Immature natural killer cell (primary cell): Measurements from ENCODE around the gene ZNF660. TPM values are rescaled to one million over a fixed set of nuclear protein-coding genes. Genes with fewer than 3 reads are reported as not detected.

ENCODE experiments used
- DNase-seq, 3 donors: peaks; one replicate each; pipeline ENCODE4 v3.0.0; 2022; ENCODE audit warnings: mixed read lengths in 1 of 3
- H3K27ac Mint-ChIP-seq, 6 donors: one replicate each; pipeline ENCODE4 v1.8.0; 2020; ENCODE audit warnings: mixed read lengths in 6 of 6, mild to moderate bottlenecking in 5 of 6, inconsistent platforms in 4 of 6, moderate library complexity in 3 of 6
- H3K27me3 Mint-ChIP-seq, 3 donors: one replicate each; pipeline ENCODE4 v1.8.0; 2020 to 2021; ENCODE audit warnings: low read depth in 3 of 3, mild to moderate bottlenecking in 3 of 3, mixed read lengths in 3 of 3, moderate library complexity in 3 of 3, inconsistent platforms in 1 of 3
- H3K36me3 Mint-ChIP-seq, 3 donors: one replicate each; pipeline ENCODE4 v1.8.0; 2020; ENCODE audit warnings: mixed read lengths in 3 of 3, inconsistent platforms in 2 of 3, mild to moderate bottlenecking in 2 of 3
- H3K4me1 Mint-ChIP-seq, 2 donors: one replicate each; pipeline ENCODE4 v1.8.0; 2020; ENCODE audit warnings: inconsistent platforms in 2 of 2, mild to moderate bottlenecking in 2 of 2, mixed read lengths in 2 of 2, moderate library complexity in 1 of 2
- H3K4me3 Mint-ChIP-seq, 5 donors: one replicate each; pipeline ENCODE4 v1.8.0; 2020; ENCODE audit warnings: mild to moderate bottlenecking in 5 of 5, mixed read lengths in 5 of 5, inconsistent platforms in 3 of 5, moderate library complexity in 3 of 5
- H3K9me3 Mint-ChIP-seq, 6 donors: one replicate each; pipeline ENCODE4 v1.8.0; 2020; ENCODE audit warnings: mild to moderate bottlenecking in 6 of 6, mixed read lengths in 6 of 6, inconsistent platforms in 4 of 6, moderate library complexity in 3 of 6
- polyA plus RNA-seq, 3 donors: library from polyadenylated mRNA; unstranded; fragments of 300-500 nt; fragmentation: Illumina TruSeq; gene quantifications; one replicate each; pipeline ENCODE4 v1.2.3, GENCODE V29; 2021

Gene ZNF660
- polyA plus RNA-seq, 3 donors from 2014 or later: 1.9 to 2.6 TPM; not detected in 1

GRCh38 chr3:44648564-44649229 is 63.9 kb downstream of the ZNF660 start, which contains the start of gene ZNF35:
ZNF35 (plus strand) TSS chr3:44648732; CDS start chr3:44651068, 2,336 bp downstream.
- peaks cover 0 to 15% (median 6%) of the 10 kb centered on the region in 6 donors for H3K9me3 Mint-ChIP-seq
- H3K4me3 Mint-ChIP-seq: peak within 1 kb of the TSS; percentile 80 to 94 (median 91)
- H3K36me3 Mint-ChIP-seq: peaks cover 19 to 34% (median 24%) of the 10 kb centered on the region in 3 donors
- peaks cover 30 to 42% of the 10 kb centered on the region in 2 donors for H3K4me1 Mint-ChIP-seq
- DNase-seq: peak; percentile 49 to 62 (median 56)
- H3K27ac Mint-ChIP-seq: peak within 1 kb of the TSS; percentile 71 to 92 (median 86)
- H3K27me3 Mint-ChIP-seq: no peaks in the 10 kb centered on the region

Other genes with a start within 250 kb of the ZNF660 start
- gene TCAIM, start 246.2 kb upstream of the ZNF660 start, polyA plus RNA-seq: 10 to 100 TPM in 2 of 3 donors, 1 to 10 TPM in 1; 9.9 to 18.1 (median 16.3) TPM
- 1 to 10 TPM in 2 of 3 donors, under 1 TPM in 1; 0.11 to 4.0 (median 2.0) TPM for gene ZNF445, start 107.3 kb upstream of the ZNF660 start, polyA plus RNA-seq
- gene ZKSCAN7, start 29.8 kb upstream of the ZNF660 start, polyA plus RNA-seq: 1 to 10 TPM in 2 of 3 donors, under 1 TPM in 1; 0.88 to 4.5 (median 4.2) TPM
- 1 to 10 TPM; 4.6 to 7.5 (median 4.9) TPM for gene ZNF197, start 40.1 kb downstream of the ZNF660 start, polyA plus RNA-seq
- 1 to 10 TPM; 4.7 to 8.1 (median 6.5) TPM for gene ZNF35, start 63.8 kb downstream of the ZNF660 start, polyA plus RNA-seq
- gene ZNF502, start 127.7 kb downstream of the ZNF660 start, polyA plus RNA-seq: 1 to 10 TPM; 3.3 to 3.6 (median 3.6) TPM
- 1 to 10 TPM; 1.8 to 3.3 (median 2.3) TPM for gene ZNF501, start 144.7 kb downstream of the ZNF660 start, polyA plus RNA-seq
- 10 to 100 TPM; 10.5 to 37.5 (median 31.1) TPM for gene KIAA1143, start 176.7 kb downstream of the ZNF660 start, polyA plus RNA-seq
- under 1 TPM in 2 of 3 donors, not detected in 1; 0.29 to 0.56 TPM for gene KIF15, start 176.8 kb downstream of the ZNF660 start, polyA plus RNA-seq